KBM-7 (cell line): ENCODE results near the gene CNOT2.

Experiments
- DNase-seq: peaks from one replicate; pipeline ENCODE4 v3.0.0-alpha.2; 2015
- in situ Hi-C: fragments of 300-500 bp; cut with MboI; formaldehyde crosslinking; loops from 2 replicates; pipeline ENCODE4 v1.14.3; 2020; ENCODE audit warnings: low sequenced_read_pairs, low pct_unique_long_range_greater_than_20kb, mixed read lengths

The CNOT2 gene

GRCh38 chr12:70248876-70249275 is 5.6 kb downstream of the CNOT2 start:
- DNase-seq = no peak
- in situ Hi-C loops = no loop called here

- in situ Hi-C loops = no loop called here
- DNase-seq = no peak
Measured at GRCh38 chr12:70249903-70250302, 6.7 kb downstream of the CNOT2 start.

GRCh38 chr12:70251226-70251625 is 8.0 kb downstream of the CNOT2 start:
- DNase-seq = no peak
- in situ Hi-C loops = no loop called here

- in situ Hi-C loops = no loop called here
Measured at GRCh38 chr12:70251661-70252060, 8.4 kb downstream of the CNOT2 start.

GRCh38 chr12:70252832-70253231 is 9.6 kb downstream of the CNOT2 start:
- DNase-seq = no peak
- in situ Hi-C loops = no loop called here

More at GRCh38 chr12:70251661-70252060, 8.4 kb downstream of the CNOT2 start:
- no peak for DNase-seq

- no peak for DNase-seq
- in situ Hi-C loops = no loop called here
Measured at GRCh38 chr12:70254225-70254624, 11.0 kb downstream of the CNOT2 start.

- in situ Hi-C loops = no loop called here
Measured at GRCh38 chr12:70254846-70255245, 11.6 kb downstream of the CNOT2 start.

GRCh38 chr12:70255311-70255710 is 12.1 kb downstream of the CNOT2 start:
- DNase-seq = no peak
- in situ Hi-C loops = no loop called here

More at GRCh38 chr12:70254846-70255245, 11.6 kb downstream of the CNOT2 start:
- DNase-seq = no peak

- in situ Hi-C loops = no loop called here
- no peak for DNase-seq
Measured at GRCh38 chr12:70258605-70259403, 15.6 kb downstream of the CNOT2 start.

- DNase-seq = peak; percentile 40
- in situ Hi-C loops = no loop called here
Measured at GRCh38 chr12:70260646-70261045, 17.4 kb downstream of the CNOT2 start.

GRCh38 chr12:70264067-70264867 is 21.0 kb downstream of the CNOT2 start:
- in situ Hi-C loops = no loop called here
- no peak for DNase-seq

- DNase-seq = no peak
- in situ Hi-C loops = no loop called here
Measured at GRCh38 chr12:70265132-70265531, 21.9 kb downstream of the CNOT2 start.

GRCh38 chr12:70267550-70267949 is 24.3 kb downstream of the CNOT2 start:
- DNase-seq = no peak
- in situ Hi-C loops = no loop called here

GRCh38 chr12:70268972-70269371 is 25.7 kb downstream of the CNOT2 start:
- no peak for DNase-seq
- in situ Hi-C loops = no loop called here

GRCh38 chr12:70270108-70270507 is 26.9 kb downstream of the CNOT2 start:
- in situ Hi-C loops = no loop called here
- DNase-seq = no peak

- in situ Hi-C loops = no loop called here
- no peak for DNase-seq
Measured at GRCh38 chr12:70271025-70271424, 27.8 kb downstream of the CNOT2 start.

- no peak for DNase-seq
- in situ Hi-C loops = no loop called here
Measured at GRCh38 chr12:70272510-70272909, 29.3 kb downstream of the CNOT2 start.

GRCh38 chr12:70275045-70275444 is 31.8 kb downstream of the CNOT2 start:
- DNase-seq = no peak
- in situ Hi-C loops = no loop called here

- in situ Hi-C loops = no loop called here
- no peak for DNase-seq
Measured at GRCh38 chr12:70277973-70278372, 34.7 kb downstream of the CNOT2 start.

GRCh38 chr12:70278945-70279344 is 35.7 kb downstream of the CNOT2 start:
- no peak for DNase-seq
- in situ Hi-C loops = no loop called here
